Measurements from ENCODE around the gene SH2D4B. TPM values are rescaled to one million over a fixed set of nuclear protein-coding genes. Genes with fewer than 3 reads are reported as not detected.

Gene SH2D4B
- total RNA-seq, 1 donor, result 0.10 TPM

DNA sequence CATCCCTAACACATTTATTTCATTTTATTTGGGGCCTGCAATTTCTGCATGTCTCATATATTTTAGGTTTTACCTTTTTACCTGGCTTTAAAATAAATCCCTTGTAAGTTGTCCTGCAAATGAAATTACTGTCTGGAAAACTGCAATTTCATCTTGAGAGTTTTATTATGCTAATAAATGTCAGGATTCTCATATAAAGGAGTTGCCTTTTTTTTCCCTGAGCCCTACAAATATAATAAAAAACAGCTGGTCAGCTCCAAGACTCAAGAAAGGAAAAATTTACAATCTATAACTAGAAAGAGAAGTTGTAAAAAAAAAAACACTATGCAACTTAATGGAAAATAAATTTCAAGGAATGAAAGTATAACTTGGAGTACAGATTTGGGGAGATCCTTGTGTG, 108.7 kb downstream of the SH2D4B start:
- Histone ChIP-seq H3K4me3 (ENCODE audit: low read length) (no peak overlapping the region), H3K27me3 (ENCODE audit: insufficient read depth, low read length) (no peaks in the 10 kb centered on the region), H3K4me1 (ENCODE audit: insufficient read depth, low read length) (no peaks in the 10 kb centered on the region), H3K9me3 (ENCODE audit: low read depth, low read length) (no peaks in the 10 kb centered on the region)

DNA sequence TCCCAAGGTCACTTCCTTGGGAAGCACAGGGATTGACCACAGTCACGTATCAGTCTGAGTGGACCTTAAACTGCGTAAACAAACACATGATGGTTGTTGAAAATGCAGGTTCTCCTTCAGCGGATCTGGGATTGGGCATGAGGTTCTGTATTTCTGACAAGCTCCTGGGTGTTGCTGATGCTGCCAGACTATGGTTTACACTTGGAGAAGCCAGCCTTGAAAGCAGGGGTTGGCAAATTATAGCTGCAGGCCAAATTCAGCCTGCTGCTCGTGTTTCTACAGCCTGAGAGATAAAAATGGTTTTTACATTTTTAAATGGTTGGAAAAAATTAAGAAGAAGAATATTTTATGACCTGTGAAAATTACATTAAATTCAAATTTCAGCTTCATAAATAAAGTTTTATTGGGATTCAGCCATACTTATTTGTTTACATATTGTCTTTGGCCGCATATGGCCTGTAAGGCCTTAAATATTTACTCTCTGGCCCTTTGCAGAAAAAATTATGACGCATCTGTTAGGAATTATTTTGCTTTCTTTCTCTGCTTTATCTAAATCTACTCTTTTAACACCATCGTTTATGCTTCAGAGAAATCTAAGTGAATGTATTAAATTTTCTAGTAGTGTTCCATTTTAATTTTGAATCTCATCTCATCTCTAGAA, 109.6 kb downstream of the SH2D4B start:
- Histone ChIP-seq H3K4me1 (ENCODE audit: insufficient read depth, low read length) (no peaks in the 10 kb centered on the region), H3K27me3 (ENCODE audit: insufficient read depth, low read length) (no peaks in the 10 kb centered on the region), H3K4me3 (ENCODE audit: low read length) (no peak overlapping the region), H3K9me3 (ENCODE audit: low read depth, low read length) (no peaks in the 10 kb centered on the region)

DNA sequence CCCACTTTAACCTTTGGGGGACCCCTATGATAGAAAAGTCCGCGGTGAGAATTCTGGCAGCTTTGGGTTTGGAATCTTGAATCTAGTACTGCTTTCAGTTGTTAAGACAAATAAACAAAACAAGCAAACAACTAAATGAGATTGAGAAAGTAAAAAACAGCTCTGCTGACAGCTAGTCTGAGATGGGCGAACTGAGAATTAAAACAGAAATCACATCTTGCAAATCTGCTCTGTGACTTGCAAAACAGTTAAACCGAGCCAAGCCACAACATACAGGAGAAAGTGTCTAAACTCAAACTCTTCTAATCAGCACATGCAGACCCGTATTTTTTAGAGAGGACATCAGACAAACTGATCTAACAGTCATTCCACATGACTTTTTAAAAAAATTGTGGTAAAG, 110.4 kb downstream of the SH2D4B start:
- H3K4me1 ChIP-seq (ENCODE audit: insufficient read depth, low read length), result no peaks in the 10 kb centered on the region
- H3K4me3 ChIP-seq (ENCODE audit: low read length), result no peak overlapping the region
- H3K27me3 ChIP-seq (ENCODE audit: insufficient read depth, low read length), result no peaks in the 10 kb centered on the region

DNA sequence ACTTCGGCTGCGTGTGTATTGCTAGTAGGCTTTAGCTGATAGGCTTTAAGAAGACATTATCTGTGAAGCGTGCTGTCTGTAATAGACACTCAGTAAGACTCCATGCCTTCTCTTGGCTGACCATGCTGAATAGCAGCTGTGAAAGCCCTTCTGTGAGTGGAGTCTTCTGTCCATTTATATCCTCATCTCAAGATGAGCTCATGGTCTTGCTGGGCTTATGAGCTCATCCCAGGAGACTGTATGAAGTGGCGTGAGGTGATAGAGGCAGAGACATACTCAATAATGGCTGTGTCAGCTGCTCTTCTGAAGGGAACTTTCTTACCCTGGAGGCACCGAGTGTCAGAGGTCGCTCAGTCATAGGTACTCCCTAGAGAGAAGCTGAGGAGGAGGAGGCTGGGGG, 111.5 kb downstream of the SH2D4B start:
- Histone ChIP-seq H3K9me3 (ENCODE audit: low read depth, low read length) (no peaks in the 10 kb centered on the region), H3K27me3 (ENCODE audit: insufficient read depth, low read length) (no peaks in the 10 kb centered on the region), H3K4me1 (ENCODE audit: insufficient read depth, low read length) (no peaks in the 10 kb centered on the region), H3K4me3 (ENCODE audit: low read length) (no peak overlapping the region)

More for the DNA sequence above, 110.4 kb downstream of the SH2D4B start:
- no peaks in the 10 kb centered on the region for H3K9me3 ChIP-seq (ENCODE audit: low read depth, low read length)

GRCh38 chr10:80655898-80656297, 118.2 kb downstream of the SH2D4B start:
- H3K9me3 ChIP-seq (ENCODE audit: low read depth, low read length), result peaks cover 10% of the 10 kb centered on the region
- H3K27me3 ChIP-seq (ENCODE audit: insufficient read depth, low read length), result no peaks in the 10 kb centered on the region
- no peak overlapping the region for H3K4me3 ChIP-seq (ENCODE audit: low read length)
- peaks cover 17% of the 10 kb centered on the region for H3K4me1 ChIP-seq (ENCODE audit: insufficient read depth, low read length)

- no peaks in the 10 kb centered on the region for H3K27me3 ChIP-seq (ENCODE audit: insufficient read depth, low read length)
- no peak overlapping the region for H3K4me3 ChIP-seq (ENCODE audit: low read length)
- H3K4me1 ChIP-seq (ENCODE audit: insufficient read depth, low read length), result peaks cover 36% of the 10 kb centered on the region
- peaks cover 10% of the 10 kb centered on the region for H3K9me3 ChIP-seq (ENCODE audit: low read depth, low read length)
Observed at GRCh38 chr10:80658068-80658467, 120.4 kb downstream of the SH2D4B start.

DNA sequence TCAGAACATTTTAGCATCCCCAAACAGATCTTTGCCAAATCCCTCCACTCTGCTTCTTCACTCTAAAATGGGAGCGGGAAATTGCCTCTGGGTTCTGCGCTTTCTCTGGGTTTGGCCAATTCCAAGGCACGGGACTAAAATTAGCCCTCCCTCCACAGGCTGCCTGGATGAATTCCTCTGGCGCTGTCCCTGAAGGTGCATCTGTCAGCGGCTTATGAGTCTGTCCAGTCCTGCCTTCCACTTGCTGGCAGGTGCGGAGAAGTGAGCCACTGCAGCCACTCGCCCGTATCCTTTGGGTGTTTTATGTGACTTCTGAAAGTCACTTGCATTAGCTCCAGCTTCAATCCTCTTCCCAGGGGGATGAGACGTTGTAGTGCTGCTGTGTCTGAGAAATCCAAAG, 121.6 kb downstream of the SH2D4B start:
- Histone ChIP-seq H3K9me3 (ENCODE audit: low read depth, low read length) (peaks cover 10% of the 10 kb centered on the region), H3K27me3 (ENCODE audit: insufficient read depth, low read length) (no peaks in the 10 kb centered on the region), H3K4me1 (ENCODE audit: insufficient read depth, low read length) (peaks cover 39% of the 10 kb centered on the region), H3K4me3 (ENCODE audit: low read length) (no peak overlapping the region)

- H3K4me1 ChIP-seq (ENCODE audit: insufficient read depth, low read length), result peaks cover 39% of the 10 kb centered on the region
- H3K9me3 ChIP-seq (ENCODE audit: low read depth, low read length), result peaks cover 10% of the 10 kb centered on the region
- H3K4me3 ChIP-seq (ENCODE audit: low read length), result no peak overlapping the region
- H3K27me3 ChIP-seq (ENCODE audit: insufficient read depth, low read length), result no peaks in the 10 kb centered on the region
Observed at GRCh38 chr10:80660266-80660665, 122.6 kb downstream of the SH2D4B start.

DNA sequence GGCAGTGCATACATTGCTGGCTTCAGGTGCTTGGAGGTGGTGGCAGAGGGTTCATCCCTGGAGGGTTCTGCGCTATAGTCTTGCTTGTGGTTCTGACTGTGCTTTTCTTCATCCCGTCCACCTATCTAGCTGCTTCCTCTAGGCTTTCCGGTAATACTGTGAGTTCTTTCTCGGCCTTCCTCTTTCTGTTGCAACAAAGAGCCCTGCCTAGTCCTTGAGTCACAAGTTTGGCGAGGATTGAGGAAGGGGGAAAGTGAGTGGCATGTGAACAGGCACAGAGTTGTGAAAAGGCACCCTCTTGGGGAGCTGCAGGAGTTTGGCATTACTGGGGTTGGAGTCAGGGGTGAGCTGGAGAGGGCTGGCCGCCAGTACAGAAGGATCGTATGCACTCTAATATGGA, 123.0 kb downstream of the SH2D4B start:
- Histone ChIP-seq H3K9me3 (ENCODE audit: low read depth, low read length) (peaks cover 7% of the 10 kb centered on the region), H3K4me3 (ENCODE audit: low read length) (no peak overlapping the region), H3K4me1 (ENCODE audit: insufficient read depth, low read length) (peaks cover 39% of the 10 kb centered on the region), H3K27me3 (ENCODE audit: insufficient read depth, low read length) (no peaks in the 10 kb centered on the region)

- Histone ChIP-seq H3K4me1 (ENCODE audit: insufficient read depth, low read length) (peaks cover 39% of the 10 kb centered on the region), H3K4me3 (ENCODE audit: low read length) (no peak overlapping the region)
Observed at GRCh38 chr10:80661526-80661925, 123.8 kb downstream of the SH2D4B start.

GRCh38 chr10:80662429-80663261, 124.9 kb downstream of the SH2D4B start:
- peaks cover 39% of the 10 kb centered on the region for H3K4me1 ChIP-seq (ENCODE audit: insufficient read depth, low read length)
- H3K4me3 ChIP-seq (ENCODE audit: low read length), result no peak overlapping the region
- H3K9me3 ChIP-seq (ENCODE audit: low read depth, low read length), result no peaks in the 10 kb centered on the region
- no peaks in the 10 kb centered on the region for H3K27me3 ChIP-seq (ENCODE audit: insufficient read depth, low read length)

More at GRCh38 chr10:80661526-80661925, 123.8 kb downstream of the SH2D4B start:
- Histone ChIP-seq H3K9me3 (ENCODE audit: low read depth, low read length) (no peaks in the 10 kb centered on the region), H3K27me3 (ENCODE audit: insufficient read depth, low read length) (no peaks in the 10 kb centered on the region)

- H3K27me3 ChIP-seq (ENCODE audit: insufficient read depth, low read length), result no peaks in the 10 kb centered on the region
- no peak overlapping the region for H3K4me3 ChIP-seq (ENCODE audit: low read length)
- no peaks in the 10 kb centered on the region for H3K9me3 ChIP-seq (ENCODE audit: low read depth, low read length)
Observed at GRCh38 chr10:80664071-80664680, 126.5 kb downstream of the SH2D4B start.

DNA sequence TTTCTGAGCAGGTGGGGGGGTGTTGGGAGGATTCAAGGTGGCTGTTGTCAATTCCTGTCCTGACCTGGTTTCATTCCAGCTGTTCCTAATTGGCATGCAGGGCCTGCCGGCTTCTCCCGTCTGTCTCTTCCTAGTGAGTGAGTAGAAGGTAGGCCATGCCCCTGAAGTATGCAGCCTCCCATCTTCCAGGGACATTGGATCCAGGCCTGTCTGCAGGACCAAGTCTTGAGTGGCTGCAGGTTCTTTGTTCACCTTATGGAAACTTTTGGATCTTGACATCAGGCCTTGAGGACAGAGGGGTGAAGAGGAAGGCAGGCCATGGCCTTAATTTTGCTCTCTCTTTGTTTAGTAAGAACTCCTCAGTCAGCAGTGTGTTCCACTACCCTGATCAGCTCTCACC, 131.8 kb downstream of the SH2D4B start:
- no peaks in the 10 kb centered on the region for H3K9me3 ChIP-seq (ENCODE audit: low read depth, low read length)
- H3K4me1 ChIP-seq (ENCODE audit: insufficient read depth, low read length), result no peaks in the 10 kb centered on the region
- H3K27me3 ChIP-seq (ENCODE audit: insufficient read depth, low read length), result no peaks in the 10 kb centered on the region
- H3K4me3 ChIP-seq (ENCODE audit: low read length), result no peak overlapping the region

More at GRCh38 chr10:80664071-80664680, 126.5 kb downstream of the SH2D4B start:
- peaks cover 39% of the 10 kb centered on the region for H3K4me1 ChIP-seq (ENCODE audit: insufficient read depth, low read length)

GRCh38 chr10:80670774-80671173, 133.1 kb downstream of the SH2D4B start:
- Histone ChIP-seq H3K4me3 (ENCODE audit: low read length) (no peak overlapping the region), H3K27me3 (ENCODE audit: insufficient read depth, low read length) (no peaks in the 10 kb centered on the region), H3K4me1 (ENCODE audit: insufficient read depth, low read length) (no peaks in the 10 kb centered on the region)

GRCh38 chr10:80671847-80672246, 134.1 kb downstream of the SH2D4B start:
- no peaks in the 10 kb centered on the region for H3K27me3 ChIP-seq (ENCODE audit: insufficient read depth, low read length)
- no peaks in the 10 kb centered on the region for H3K9me3 ChIP-seq (ENCODE audit: low read depth, low read length)
- no peaks in the 10 kb centered on the region for H3K4me1 ChIP-seq (ENCODE audit: insufficient read depth, low read length)
- H3K4me3 ChIP-seq (ENCODE audit: low read length), result no peak overlapping the region

More at GRCh38 chr10:80670774-80671173, 133.1 kb downstream of the SH2D4B start:
- H3K9me3 ChIP-seq (ENCODE audit: low read depth, low read length), result no peaks in the 10 kb centered on the region
